HG02852 (cell line): ENCODE measurements around the gene PAK4.
"Not testable (repeated sequence)": the region's sequence is repeated elsewhere in the genome, so short reads cannot be mapped to it uniquely, and the experiment has no call there.

Experiments used
- ATAC-seq: cut with Tn5 transposase; IDR thresholded peaks from one replicate; pipeline ENCODE4 v1.9.1; 2021; ENCODE audit warnings: mild to moderate bottlenecking, moderate library complexity; ENCODE audit not compliant: unreplicated experiment

PAK4 gene

GRCh38 chr19:39099341-39099740, 26.2 kb upstream of the PAK4 start:
- no peak for ATAC-seq

GRCh38 chr19:39100500-39101166, 25.0 kb upstream of the PAK4 start:
- no peak for ATAC-seq

- ATAC-seq, result no peak
Observed at GRCh38 chr19:39103151-39103550, 22.4 kb upstream of the PAK4 start.

- ATAC-seq, result no peak
Observed at GRCh38 chr19:39104186-39104596, 21.4 kb upstream of the PAK4 start.

- no peak for ATAC-seq
Observed at GRCh38 chr19:39106194-39106593, 19.4 kb upstream of the PAK4 start.

GRCh38 chr19:39109641-39110040, 15.9 kb upstream of the PAK4 start:
- no peak for ATAC-seq

GRCh38 chr19:39110263-39110967, 15.2 kb upstream of the PAK4 start:
- no peak for ATAC-seq

GRCh38 chr19:39111593-39112199, 13.9 kb upstream of the PAK4 start:
- ATAC-seq, result no peak

- no peak for ATAC-seq
Observed at GRCh38 chr19:39112338-39112890, 13.2 kb upstream of the PAK4 start.

GRCh38 chr19:39113199-39113598, 12.4 kb upstream of the PAK4 start:
- ATAC-seq, result no peak

GRCh38 chr19:39115105-39115847, 10.3 kb upstream of the PAK4 start:
- ATAC-seq, result no peak

GRCh38 chr19:39117023-39117422, 8.6 kb upstream of the PAK4 start:
- ATAC-seq, result not testable (repeated sequence)

- no peak for ATAC-seq
Observed at GRCh38 chr19:39119830-39120229, 5.8 kb upstream of the PAK4 start.

- ATAC-seq, result no peak
Observed at GRCh38 chr19:39122934-39123731, 2.5 kb upstream of the PAK4 start.

GRCh38 chr19:39124136-39124764, 1.3 kb upstream of the PAK4 start:
- ATAC-seq, result no peak

- ATAC-seq, result no peak
Observed at GRCh38 chr19:39125199-39125553, 410 bp upstream of the PAK4 start.

GRCh38 chr19:39126312-39127187, 964 bp downstream of the PAK4 start:
- no peak for ATAC-seq

- ATAC-seq, result no peak
Observed at GRCh38 chr19:39127812-39128515, 2.4 kb downstream of the PAK4 start.
